MM.1S (cell line): Measurements from ENCODE around the gene EFEMP1.

Experiments
- DNase-seq: peaks from one replicate; pipeline ENCODE4 v3.0.0-alpha.2; 2015
- H2AFZ ChIP-seq: fragments of 300-600 bp; sonication (generic); 2 replicates; pipeline ENCODE4 v1.6.0; 2016; ENCODE audit warnings: antibody characterized with exemption, low read length
- H3F3A ChIP-seq: fragments of 300-600 bp; sonication (generic); 2 replicates; pipeline ENCODE4 v1.6.1; 2016; ENCODE audit warnings: mild to moderate bottlenecking, antibody characterized with exemption, low read length, moderate library complexity, mixed read lengths; ENCODE audit not compliant: insufficient read depth
- H3K27ac ChIP-seq: fragments of 300-600 bp; sonication (generic); 2 replicates; pipeline ENCODE4 v1.5.1; 2016; ENCODE audit warnings: mild to moderate bottlenecking, low read length
- H3K27me3 ChIP-seq: fragments of 300-600 bp; sonication (generic); replicated peaks from 2 replicates; pipeline ENCODE4 v1.6.0; 2016; ENCODE audit warnings: low read length; ENCODE audit not compliant: insufficient read depth
- H3K36me3 ChIP-seq: fragments of 300-600 bp; sonication (generic); replicated peaks from 2 replicates; pipeline ENCODE4 v1.6.1; 2016; ENCODE audit warnings: mild to moderate bottlenecking, low read length, mixed read lengths; ENCODE audit not compliant: insufficient read depth
- H3K4me1 ChIP-seq: fragments of 300-600 bp; sonication (generic); 2 replicates; pipeline ENCODE4 v1.6.1; 2016; ENCODE audit warnings: low read length, mixed read lengths
- H3K4me2 ChIP-seq: fragments of 300-600 bp; sonication (generic); 2 replicates; pipeline ENCODE4 v1.6.0; 2016; ENCODE audit warnings: low read depth, low read length
- H3K4me3 ChIP-seq: fragments of 300-600 bp; sonication (generic); 2 replicates; pipeline ENCODE4 v1.5.1; 2016; ENCODE audit warnings: low read length, mixed read lengths
- H3K79me2 ChIP-seq: fragments of 300-600 bp; sonication (generic); 2 replicates; pipeline ENCODE4 v1.6.1; 2016; ENCODE audit warnings: mixed run types, low read length, mixed read lengths
- H3K9ac ChIP-seq: fragments of 300-600 bp; sonication (generic); 2 replicates; pipeline ENCODE4 v1.6.1; 2016; ENCODE audit warnings: low read length, mixed read lengths
- H3K9me2 ChIP-seq: fragments of 300-600 bp; sonication (generic); replicated peaks from 2 replicates; pipeline ENCODE4 v1.6.1; 2016; ENCODE audit warnings: mild to moderate bottlenecking, low read length, mixed read lengths; ENCODE audit not compliant: insufficient read depth
- H3K9me3 ChIP-seq: fragments of 300-600 bp; sonication (generic); replicated peaks from 2 replicates; pipeline ENCODE4 v1.6.1; 2016; ENCODE audit warnings: mild to moderate bottlenecking, low read length, mixed read lengths; ENCODE audit not compliant: insufficient read depth
- H4K20me1 ChIP-seq: fragments of 300-600 bp; sonication (generic); 2 replicates; pipeline ENCODE4 v1.6.1; 2016; ENCODE audit warnings: mild to moderate bottlenecking, low read length, moderate library complexity, mixed read lengths; ENCODE audit not compliant: insufficient read depth
- CTCF ChIP-seq: fragments of 300-600 bp; sonication (generic); IDR thresholded peaks from 2 replicates; pipeline ENCODE4 v1.5.1; 2016; ENCODE audit warnings: antibody characterized with exemption, low read length, mixed read lengths
- EZH2 ChIP-seq: fragments of 300-600 bp; sonication (generic); optimal IDR thresholded peaks from 2 replicates; pipeline ENCODE3; 2017; ENCODE audit warnings: low read depth, mild to moderate bottlenecking, antibody characterized with exemption, low read length, mixed read lengths
- EZH2phosphoT487 ChIP-seq: fragments of 300-600 bp; sonication (generic); IDR thresholded peaks from 2 replicates; pipeline ENCODE4 v1.6.1; 2018; ENCODE audit warnings: antibody characterized with exemption, low read length

Gene EFEMP1

GRCh38 chr2:55875434-55876135, 48.0 kb downstream of the EFEMP1 start:
- H3K27ac ChIP-seq: peak overlapping the region; percentile 74
- TF ChIP-seq CTCF: no peak
- TF ChIP-seq EZH2phosphoT487: no peak
- TF ChIP-seq EZH2: no peak
- peak overlapping the region; percentile 39 for H3K4me3 ChIP-seq
- DNase-seq: peak; percentile 41
- no peaks in the 10 kb centered on the region for H3K36me3 ChIP-seq
- peak overlapping the region; percentile 8; the same call in 1 of the 2 replicates for H3K9ac ChIP-seq
- H3K4me2 ChIP-seq: peak overlapping the region; percentile 58
- H2AFZ ChIP-seq: peak overlapping the region; percentile 52
- H3K79me2 ChIP-seq: no peaks in the 10 kb centered on the region
- H3K27me3 ChIP-seq: no peaks in the 10 kb centered on the region
- peaks cover 22% of the 10 kb centered on the region for H3K4me1 ChIP-seq
- H3F3A ChIP-seq: peaks cover 14% of the 10 kb centered on the region
- no peaks in the 10 kb centered on the region for H3K9me2 ChIP-seq
- no peaks in the 10 kb centered on the region for H3K9me3 ChIP-seq
- H4K20me1 ChIP-seq: no peaks in the 10 kb centered on the region

- TF ChIP-seq CTCF: no peak
- no peak for TF ChIP-seq EZH2
- no peaks in the 10 kb centered on the region for H3K9me3 ChIP-seq
Observed at GRCh38 chr2:55874338-55874737, 49.2 kb downstream of the EFEMP1 start.

GRCh38 chr2:55871637-55872036, 51.9 kb downstream of the EFEMP1 start:
- H3F3A ChIP-seq: peaks cover 14% of the 10 kb centered on the region
- H3K9ac ChIP-seq: no peak overlapping the region
- H3K9me3 ChIP-seq: no peaks in the 10 kb centered on the region
- no peak overlapping the region for H3K4me3 ChIP-seq
- peaks cover 13% of the 10 kb centered on the region for H3K4me1 ChIP-seq
- no peak overlapping the region for H3K27ac ChIP-seq
- TF ChIP-seq CTCF: no peak
- no peak for TF ChIP-seq EZH2
- no peak for TF ChIP-seq EZH2phosphoT487
- peak overlapping the region; percentile 10; the same call in 1 of the 2 replicates for H3K4me2 ChIP-seq
- H3K36me3 ChIP-seq: no peaks in the 10 kb centered on the region
- no peaks in the 10 kb centered on the region for H4K20me1 ChIP-seq
- H3K79me2 ChIP-seq: no peaks in the 10 kb centered on the region
- no peaks in the 10 kb centered on the region for H3K9me2 ChIP-seq
- H3K27me3 ChIP-seq: no peaks in the 10 kb centered on the region
- H2AFZ ChIP-seq: no peak overlapping the region
- DNase-seq: no peak

More at GRCh38 chr2:55874338-55874737, 49.2 kb downstream of the EFEMP1 start:
- Histone ChIP-seq H3K9ac (no peak overlapping the region), H3K79me2 (no peaks in the 10 kb centered on the region), H3K36me3 (no peaks in the 10 kb centered on the region), H3K4me2 (no peak overlapping the region), H3K9me2 (no peaks in the 10 kb centered on the region), H3K27me3 (no peaks in the 10 kb centered on the region), H4K20me1 (no peaks in the 10 kb centered on the region), H3K4me1 (peaks cover 22% of the 10 kb centered on the region), H3K4me3 (no peak overlapping the region), H3K27ac (no peak overlapping the region), H2AFZ (no peak overlapping the region), H3F3A (peaks cover 14% of the 10 kb centered on the region)
- no peak for DNase-seq
